GM21576 (cell line): Measurements from ENCODE around the gene PDIA2.

Source experiments
- ATAC-seq: cut with Tn5 transposase; IDR thresholded peaks from one replicate; pipeline ENCODE4 v1.9.1; 2021; ENCODE audit warnings: mild to moderate bottlenecking, moderate library complexity; ENCODE audit not compliant: unreplicated experiment

The PDIA2 gene

DNA sequence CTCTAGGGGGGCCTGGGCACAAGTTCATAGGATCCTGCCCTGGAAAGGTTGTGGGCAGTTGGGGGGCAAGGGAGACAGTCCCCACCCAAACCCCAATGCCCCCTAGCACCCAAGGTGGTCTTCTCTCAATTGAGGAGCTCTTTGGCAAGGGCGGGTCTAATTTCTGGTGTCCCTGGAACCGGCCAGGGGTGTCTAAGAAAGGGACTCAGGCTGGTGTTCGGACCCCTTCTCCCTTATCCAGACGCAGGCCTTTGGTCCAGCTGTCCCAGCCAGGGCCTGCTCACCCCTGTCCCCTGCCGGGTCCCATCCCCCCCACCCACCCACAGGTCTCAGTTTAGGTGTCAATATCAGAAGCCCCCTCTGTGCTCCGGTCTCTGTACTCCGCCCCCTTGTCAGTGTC, 3.4 kb upstream of the PDIA2 start:
- no peak for ATAC-seq

DNA sequence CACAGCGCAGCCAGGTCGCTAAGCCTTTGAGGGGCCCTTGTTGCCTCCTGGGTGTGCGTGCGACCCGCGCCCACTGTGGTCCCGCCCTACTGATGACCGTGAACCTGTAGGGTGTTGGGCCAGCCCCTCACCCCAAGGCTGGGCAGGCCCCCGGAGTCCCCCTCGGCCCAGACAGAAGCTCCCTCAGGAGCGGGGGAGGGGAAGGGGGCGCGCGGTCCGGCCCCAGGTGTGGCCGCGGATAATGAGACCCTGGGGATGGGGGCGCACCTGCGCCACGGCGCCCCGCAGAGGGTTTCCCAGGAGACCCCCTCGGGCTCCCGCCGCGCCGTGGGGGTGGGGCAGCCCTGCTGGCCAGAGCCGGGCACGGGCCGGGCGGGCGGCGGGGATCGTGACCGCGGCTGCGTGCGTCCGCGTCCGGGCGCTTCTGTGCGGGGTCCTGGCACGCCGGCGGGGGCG, 2.9 kb upstream of the PDIA2 start:
- ATAC-seq: no peak

DNA sequence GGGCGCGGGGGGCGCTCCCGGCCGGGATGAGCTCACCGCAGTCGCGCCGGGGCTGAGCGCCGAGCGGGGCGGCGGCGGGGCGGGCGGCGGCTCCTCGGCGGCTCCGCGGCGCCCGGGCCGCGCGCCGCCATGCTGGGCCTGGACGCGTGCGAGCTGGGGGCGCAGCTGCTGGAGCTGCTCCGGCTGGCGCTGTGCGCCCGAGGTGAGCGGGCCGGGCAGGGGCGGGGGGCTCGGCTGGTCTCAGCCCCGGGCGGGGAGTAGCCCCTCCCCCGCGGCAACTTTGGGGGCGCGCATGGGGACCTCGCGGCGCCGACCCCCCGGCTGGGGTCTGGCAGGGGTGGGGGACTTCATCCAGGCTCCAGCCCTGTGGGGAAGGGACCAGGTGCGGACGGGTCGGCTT, 2.4 kb upstream of the PDIA2 start, which contains the start of gene ARHGDIG:
Gene ARHGDIG, plus strand, starts transcription at position 40 of the 400 bp plus-strand sequence. Its CDS starts 90 bp downstream, at position 130.
- no peak for ATAC-seq

DNA sequence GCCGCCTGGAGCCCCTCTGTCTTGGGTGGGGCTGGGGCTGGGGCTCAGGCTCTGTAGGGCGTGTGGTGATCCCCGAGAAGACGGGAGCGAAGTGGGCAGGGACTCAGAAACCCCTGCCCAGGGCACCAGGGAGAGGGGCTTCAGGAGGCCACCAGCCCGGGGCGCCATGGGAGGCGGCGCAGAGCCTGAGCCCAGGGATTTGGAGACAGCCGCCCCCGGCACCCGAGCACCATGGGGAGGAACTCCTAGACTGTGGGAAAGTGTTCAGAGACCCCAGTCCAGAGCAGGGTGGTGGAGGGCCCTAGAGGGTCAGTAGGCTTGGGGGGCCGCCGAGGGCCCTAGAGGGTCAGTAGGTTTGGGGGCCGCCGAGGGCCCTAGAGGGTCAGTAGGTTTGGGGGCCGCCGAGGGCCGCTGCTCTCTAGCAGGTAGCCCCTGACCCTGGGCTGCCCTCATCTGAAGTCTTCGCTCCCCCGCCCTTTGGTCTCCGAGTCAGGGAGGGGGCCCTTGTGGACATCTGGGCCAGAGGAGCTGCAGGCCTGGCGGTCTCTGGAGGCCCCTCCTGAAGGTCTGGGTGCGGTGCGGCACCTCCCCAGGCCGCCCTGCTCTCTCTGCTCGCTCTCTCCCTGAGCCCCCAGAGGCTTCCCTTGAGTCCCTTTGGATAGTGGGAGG, 1.8 kb upstream of the PDIA2 start:
- ATAC-seq: no peak

DNA sequence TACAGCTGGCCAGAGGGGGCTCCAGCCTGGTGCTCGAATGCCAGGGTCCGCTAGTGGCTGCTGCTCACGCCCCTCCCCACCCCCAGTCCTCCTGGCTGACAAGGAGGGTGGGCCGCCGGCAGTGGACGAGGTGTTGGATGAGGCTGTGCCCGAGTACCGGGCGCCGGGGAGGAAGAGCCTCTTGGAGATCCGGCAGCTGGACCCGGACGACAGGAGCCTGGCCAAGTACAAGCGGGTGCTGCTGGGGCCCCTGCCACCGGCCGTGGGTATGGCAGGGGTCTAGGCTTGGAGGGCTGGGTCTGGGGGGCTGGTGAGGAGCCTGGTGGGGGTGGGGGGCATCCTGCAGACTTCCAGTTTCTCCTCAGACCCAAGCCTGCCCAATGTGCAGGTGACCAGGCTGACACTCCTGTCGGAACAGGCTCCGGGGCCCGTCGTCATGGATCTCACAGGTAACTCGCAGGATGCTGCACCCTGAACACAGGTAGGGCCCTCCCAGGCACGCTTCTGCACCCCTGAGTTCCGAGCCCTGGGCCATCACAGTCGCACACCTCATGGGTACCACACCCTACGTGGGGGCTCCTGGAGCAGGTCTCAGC, 1.2 kb upstream of the PDIA2 start:
- no peak for ATAC-seq

DNA sequence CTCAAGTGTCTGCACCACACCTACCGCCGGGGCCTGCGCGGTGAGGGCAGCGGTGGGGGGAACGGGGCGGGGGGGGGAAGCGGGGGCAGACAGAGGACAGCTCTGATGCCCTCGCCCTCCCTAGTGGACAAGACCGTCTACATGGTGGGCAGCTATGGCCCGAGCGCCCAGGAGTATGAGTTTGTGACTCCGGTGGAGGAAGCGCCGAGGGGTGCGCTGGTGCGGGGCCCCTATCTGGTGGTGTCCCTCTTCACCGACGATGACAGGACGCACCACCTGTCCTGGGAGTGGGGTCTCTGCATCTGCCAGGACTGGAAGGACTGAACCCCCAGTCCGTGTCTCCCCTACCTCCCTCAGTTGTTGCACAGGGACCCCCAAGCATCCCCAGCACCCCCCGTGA, 473 bp upstream of the PDIA2 start:
- ATAC-seq: no peak

DNA sequence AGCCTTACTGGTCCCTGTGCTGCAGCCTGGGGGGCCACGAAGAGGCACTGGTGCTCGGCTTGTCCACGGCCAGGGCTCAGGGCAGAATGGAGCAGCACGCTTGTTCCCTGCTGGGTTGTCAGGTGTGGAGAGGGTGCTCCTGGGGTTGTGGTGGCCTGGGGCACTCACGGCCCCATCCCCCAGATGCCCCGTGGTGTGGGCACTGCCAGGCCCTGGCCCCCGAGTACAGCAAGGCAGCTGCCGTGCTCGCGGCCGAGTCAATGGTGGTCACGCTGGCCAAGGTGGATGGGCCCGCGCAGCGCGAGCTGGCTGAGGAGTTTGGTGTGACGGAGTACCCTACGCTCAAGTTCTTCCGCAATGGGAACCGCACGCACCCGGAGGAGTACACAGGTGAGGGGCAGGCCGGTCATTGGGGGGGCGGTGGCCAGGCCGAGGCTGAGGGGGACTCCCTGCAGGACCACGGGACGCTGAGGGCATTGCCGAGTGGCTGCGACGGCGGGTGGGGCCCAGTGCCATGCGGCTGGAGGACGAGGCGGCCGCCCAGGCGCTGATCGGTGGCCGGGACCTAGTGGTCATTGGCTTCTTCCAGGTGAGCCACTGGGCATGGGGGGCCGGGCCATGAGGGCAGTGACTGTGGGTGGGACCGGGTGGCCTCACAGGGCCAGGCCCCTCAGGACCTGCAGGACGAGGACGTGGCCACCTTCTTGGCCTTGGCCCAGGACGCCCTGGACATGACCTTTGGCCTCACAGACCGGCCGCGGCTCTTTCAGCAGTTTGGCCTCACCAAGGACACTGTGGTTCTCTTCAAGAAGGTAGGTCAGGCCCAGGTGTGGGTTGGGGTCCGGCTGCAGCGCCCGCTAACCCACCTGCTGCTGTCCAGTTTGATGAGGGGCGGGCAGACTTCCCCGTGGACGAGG, 1.5 kb downstream of the PDIA2 start:
- ATAC-seq: no peak

DNA sequence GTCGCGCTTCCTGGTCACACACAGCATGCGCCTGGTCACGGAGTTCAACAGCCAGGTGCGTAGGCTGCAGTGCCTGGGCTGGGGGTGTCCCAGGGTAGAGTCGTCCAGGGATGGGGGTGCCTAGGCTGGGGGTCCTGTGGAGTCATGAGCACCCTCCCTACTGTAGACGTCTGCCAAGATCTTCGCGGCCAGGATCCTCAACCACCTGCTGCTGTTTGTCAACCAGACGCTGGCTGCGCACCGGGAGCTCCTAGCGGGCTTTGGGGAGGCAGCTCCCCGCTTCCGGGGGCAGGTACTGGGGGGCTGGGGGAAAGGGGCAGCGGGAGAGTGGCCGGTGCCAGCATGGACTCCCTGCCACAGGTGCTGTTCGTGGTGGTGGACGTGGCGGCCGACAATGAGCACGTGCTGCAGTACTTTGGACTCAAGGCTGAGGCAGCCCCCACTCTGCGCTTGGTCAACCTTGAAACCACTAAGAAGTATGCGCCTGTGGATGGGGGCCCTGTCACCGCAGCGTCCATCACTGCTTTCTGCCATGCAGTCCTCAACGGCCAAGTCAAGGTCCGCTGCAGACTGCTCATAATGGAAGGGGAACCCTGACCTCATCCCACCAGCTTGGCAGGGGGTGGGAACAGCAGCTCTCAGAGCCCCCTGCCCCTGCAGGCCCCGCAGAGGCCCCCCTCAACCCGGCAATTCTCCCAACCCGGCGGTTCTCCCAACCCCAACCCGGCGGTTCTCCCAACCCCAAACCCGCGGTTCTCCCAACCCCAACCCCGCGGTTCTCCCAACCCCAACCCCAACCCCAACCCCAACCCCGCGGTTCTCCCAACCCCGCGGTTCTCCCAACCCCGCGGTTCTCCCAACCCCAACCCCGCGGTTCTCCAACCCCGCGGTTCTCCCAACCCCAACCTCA, 2.4 kb downstream of the PDIA2 start:
- no peak for ATAC-seq

DNA sequence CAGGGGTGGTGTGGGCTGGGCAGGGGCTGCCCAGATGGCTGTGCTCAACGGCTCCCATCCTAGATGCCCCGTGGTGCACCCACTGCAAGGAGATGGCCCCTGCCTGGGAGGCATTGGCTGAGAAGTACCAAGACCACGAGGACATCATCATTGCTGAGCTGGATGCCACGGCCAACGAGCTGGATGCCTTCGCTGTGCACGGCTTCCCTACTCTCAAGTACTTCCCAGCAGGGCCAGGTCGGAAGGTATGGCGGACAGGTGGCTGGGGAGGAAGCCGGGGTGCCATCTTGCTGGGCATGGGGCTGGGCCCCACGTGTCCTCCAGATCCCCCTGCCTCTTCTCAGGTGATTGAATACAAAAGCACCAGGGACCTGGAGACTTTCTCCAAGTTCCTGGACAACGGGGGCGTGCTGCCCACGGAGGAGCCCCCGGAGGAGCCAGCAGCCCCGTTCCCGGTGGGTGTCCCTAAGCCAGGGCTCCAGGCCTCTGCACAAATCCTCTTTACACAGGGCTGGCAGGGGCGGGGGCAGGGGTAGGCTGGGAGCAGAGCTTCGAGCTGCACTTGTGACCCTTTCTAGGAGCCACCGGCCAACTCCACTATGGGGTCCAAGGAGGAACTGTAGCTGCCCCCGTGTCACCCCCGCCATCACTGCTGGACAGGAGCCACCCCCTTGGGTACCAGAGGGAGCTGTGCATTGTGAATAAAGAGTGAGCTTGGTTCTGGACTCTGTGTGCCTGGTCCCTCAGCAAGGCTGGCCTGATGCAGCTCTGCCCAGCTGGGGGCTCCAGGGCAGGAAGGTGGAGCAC, 3.7 kb downstream of the PDIA2 start:
- ATAC-seq: no peak

DNA sequence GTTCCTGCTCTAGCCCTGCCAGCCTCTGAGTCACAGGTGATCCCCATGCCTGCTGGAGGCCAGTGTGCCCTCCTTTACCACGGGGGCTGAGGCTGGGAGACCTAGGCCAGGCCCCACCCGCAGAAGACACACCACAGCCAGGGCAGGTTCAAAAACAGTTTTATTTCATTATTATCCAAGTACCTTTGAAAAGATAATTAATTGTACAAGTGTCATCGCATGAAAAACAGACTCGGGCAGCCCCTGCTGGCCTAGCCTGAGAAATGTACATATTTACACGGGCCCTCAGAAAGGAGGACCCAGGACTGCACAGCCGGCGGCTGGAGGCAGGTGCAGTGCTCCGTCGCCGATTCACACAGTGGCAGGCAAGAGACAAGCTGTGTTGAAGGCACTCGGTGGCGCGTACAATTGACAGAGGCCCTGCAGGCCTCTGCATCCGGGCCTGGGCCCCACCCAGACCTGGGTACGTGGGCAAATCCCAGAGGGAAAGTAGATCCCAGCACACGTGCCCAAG, 4.4 kb downstream of the PDIA2 start:
- ATAC-seq: no peak

DNA sequence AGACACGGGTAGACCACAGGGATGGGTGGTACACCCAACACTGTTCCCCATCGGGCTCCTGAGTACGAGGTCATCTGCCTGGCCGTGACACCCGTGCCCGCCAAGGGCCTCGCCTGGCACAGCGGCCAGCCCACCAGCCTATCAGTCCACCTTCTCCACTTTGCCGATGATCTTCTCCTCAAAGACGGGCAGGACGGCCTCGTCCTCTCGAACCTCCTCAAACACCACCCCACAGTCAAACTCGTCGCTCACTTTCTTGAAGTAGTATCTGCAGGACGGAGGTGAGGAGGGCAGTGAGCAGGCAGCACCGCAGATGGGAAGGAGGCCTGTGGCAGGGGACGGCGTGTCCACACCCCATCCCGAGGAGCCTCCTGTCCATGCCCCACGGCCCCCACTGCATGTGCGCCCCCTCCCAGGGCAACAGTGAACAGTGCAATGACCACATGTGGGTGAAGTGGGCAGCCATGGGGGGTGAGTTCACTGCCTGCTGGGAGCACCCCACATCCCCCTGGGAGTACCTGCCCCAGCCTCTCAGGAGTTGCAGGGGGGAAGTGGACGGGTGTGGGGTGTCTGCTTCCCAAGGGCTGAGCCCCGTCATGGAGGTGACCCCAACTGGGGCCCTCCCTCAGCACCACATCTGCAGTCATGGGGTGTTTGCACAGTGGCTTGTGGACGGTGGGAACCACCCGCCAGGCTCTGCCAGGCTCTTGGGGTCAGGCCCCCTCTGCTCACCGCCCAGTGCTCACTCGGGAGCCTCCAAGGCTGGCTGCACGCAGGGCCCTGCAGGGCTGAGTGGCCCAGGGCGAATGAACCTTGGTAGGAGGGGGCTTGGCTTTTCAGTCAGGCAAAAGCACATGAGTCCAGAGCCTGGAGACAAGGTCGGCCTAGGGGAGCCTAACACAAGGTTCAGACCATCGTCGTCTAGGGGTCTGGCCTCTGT, 5.3 kb downstream of the PDIA2 start:
- ATAC-seq: no peak

DNA sequence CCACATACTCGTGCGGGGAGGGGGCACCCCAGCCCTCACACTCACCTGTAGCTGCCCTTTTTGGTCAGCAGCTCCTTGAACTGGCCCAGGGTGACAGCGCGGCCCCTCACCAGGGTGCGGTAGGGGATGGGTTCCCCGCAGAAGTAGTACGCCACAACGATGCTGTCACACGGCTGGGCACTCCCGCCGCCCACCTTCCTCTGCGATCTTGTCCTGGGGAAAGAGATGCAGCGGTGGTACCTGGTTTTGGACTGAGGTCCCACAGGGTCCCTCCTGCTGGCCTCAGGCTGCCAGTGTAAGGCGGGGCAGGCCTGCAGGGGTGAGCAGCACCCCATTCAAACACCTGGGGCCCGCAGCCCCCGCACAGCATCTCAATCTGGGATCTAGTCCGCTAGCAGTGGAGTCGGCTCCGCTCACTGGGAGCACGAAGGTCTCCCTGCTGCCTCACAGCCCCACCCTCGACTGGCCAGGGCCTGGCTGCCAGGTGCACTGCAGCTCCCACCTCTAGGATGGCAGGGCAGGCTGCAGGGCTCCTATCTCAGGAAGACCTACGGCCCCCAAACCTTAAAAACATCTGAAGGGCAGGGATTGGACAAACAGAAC, 6.5 kb downstream of the PDIA2 start:
- no peak for ATAC-seq

DNA sequence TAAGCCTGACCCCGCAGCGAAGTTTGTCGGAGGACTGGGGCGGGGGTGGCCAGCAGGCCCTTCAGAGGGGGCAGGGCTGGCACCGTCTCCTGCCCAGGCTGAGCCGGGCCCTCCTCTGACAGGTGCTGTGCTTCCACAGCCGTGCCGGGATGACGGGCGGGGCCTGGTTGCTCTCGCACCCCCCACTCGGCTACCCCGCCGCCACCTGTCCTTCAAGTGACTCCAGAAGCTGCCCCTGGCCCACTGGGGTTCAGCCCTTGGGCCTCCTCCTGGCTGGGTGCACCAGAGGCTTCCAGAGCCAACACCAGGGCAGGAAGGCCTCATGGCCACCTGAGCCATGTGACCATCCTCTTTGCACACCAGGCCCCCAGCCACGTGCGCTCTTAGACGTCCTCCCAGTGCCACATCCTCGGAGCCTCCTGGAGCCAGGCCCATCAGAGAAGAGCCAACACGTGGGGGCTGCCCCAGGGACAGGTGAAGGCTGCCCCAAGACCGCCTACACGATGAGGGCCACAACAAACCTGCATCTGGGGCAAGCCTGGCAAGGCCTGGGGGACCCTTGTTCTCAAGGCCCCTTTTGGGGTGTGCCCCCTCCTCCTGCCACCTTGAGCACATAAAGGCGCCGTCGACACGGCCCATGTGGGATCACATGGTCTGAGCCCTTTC, 7.2 kb downstream of the PDIA2 start:
- ATAC-seq: no peak

DNA sequence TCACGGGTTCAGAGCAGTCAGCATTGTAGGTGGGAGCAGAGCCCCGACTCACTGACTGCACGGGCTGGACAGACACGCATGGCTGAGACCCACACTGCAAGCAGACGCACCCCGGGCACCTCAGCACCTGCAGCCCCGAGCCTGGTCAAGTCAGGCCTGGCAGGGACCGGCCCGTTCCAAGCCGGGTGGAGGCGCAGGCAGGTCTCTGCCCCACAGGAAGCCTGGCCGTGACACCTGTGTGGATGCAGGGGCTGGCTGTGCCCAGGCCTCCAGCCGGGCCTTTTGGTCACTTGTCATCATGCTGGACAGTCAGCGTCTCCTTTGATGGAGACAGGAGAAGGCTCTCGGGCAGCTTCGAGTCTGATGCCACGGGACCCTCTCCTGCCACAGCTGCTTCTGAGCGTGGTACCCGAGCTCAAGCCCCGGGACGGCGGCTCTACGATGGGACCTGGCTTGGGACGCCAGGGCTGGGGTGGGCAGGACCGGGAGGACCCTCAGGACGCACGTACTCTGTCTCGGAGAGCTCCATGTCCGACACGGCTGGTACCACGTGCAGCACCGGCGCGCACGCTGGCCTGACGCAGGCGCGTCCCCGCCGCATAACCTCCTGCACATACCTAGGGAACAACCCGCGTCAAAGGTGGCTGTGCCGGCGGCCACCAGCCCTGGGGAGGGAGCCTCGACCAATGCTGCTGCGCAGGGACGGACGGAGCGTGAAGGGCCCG, 7.9 kb downstream of the PDIA2 start:
- ATAC-seq: no peak

DNA sequence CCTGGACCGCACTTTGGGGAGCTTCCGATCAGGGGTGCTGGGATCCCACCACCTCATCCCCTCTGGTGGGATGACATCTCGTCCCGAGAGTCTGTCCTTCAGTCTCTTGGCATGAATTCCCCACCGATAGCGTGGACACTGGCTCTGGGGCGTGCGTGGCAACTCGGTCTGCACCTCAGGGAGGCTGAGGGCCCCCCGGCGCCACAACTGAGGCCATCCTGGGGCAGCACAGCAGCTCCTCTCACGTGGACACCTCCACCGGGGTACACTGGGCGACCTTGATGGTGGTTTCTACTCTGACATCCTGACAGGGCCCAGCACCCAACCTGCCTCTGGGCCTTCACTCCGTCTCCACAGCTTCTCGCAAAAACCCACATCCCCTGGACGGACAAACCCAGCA, 8.6 kb downstream of the PDIA2 start:
- ATAC-seq: no peak

DNA sequence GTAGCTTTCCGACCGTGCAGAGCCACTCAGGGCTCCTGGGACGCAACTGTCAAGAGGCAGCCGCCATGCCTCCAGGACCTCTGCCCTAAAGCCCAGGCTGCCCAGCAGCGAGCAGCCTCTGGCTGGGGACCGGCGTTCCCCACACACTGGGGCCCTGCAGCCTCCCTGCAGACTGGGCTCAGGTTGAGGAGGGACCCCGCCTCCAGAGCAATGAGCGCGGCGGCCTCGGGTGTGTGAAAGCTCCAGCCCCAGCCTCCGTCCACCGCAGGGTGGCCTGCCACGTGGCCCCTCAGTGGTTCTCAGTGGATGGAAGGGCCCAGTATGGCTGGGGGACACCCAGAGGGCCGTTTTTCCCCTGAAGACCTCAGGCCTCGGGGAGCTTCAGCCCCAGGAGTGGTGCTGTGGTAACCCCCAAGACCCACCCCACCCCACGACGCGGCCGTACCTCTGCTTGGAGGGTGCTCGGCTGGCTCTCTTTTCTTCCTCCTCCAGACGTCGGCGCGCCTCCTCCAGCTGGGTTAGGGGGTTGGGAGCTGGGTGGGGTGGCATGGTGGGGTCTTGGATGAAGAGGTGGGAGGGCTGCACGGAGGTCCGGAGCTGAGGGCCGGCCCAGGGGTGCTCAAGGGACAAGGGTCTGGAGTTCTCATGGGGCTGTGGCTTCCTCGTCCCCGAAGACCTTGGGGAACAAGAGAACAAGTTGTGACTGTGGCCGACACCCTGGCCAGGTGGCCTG, 10.2 kb downstream of the PDIA2 start:
- ATAC-seq: no peak
